ENCODE measurements around the gene RPS16. TPM values are rescaled to one million over a fixed set of nuclear protein-coding genes. Genes with fewer than 3 reads are reported as not detected.

RPS16 gene
- total and polyA plus RNA-seq, 2 experiments from 2014 or later = 63.8 to 409 TPM

- DNase-seq (ENCODE audit: low spot score) = peak; percentile 93
- Histone ChIP-seq H3K79me2 (peaks cover 16% of the 10 kb centered on the region), H3K36me3 (replicated peaks; ENCODE audit: insufficient read depth, low read depth) (no peaks in the 10 kb centered on the region), H3K9me3 (ENCODE audit: low read depth) (no peaks in the 10 kb centered on the region), H3K27ac (peak overlapping the region; percentile 100), H3K4me1 (ENCODE audit: insufficient read depth) (peaks cover 55% of the 10 kb centered on the region), H3K4me3 (no peak overlapping the region), H3K9me2 (replicated peaks; ENCODE audit: insufficient read depth) (no peaks in the 10 kb centered on the region), H2AFZ (no peak overlapping the region), H3K27me3 (no peaks in the 10 kb centered on the region), H4K20me1 (ENCODE audit: insufficient read depth, poor library complexity, severe bottlenecking) (peaks cover under 1% of the 10 kb centered on the region), H3K4me2 (peak overlapping the region; percentile 87)
- 42% methylated on average over 25 of the region's 25 CpGs for WGBS (ENCODE audit: low lambda C conversion rate, missing lambda C conversion rate)
- TF ChIP-seq EZH2 (IDR thresholded peaks at IDR 0.05; ENCODE audit: borderline replicate concordance) (no peak), EZH2phosphoT487 (IDR thresholded peaks at IDR 0.05; ENCODE audit: low read depth, severe bottlenecking, unreplicated experiment) (no peak)
- TF ChIP-seq, protein P1, sequence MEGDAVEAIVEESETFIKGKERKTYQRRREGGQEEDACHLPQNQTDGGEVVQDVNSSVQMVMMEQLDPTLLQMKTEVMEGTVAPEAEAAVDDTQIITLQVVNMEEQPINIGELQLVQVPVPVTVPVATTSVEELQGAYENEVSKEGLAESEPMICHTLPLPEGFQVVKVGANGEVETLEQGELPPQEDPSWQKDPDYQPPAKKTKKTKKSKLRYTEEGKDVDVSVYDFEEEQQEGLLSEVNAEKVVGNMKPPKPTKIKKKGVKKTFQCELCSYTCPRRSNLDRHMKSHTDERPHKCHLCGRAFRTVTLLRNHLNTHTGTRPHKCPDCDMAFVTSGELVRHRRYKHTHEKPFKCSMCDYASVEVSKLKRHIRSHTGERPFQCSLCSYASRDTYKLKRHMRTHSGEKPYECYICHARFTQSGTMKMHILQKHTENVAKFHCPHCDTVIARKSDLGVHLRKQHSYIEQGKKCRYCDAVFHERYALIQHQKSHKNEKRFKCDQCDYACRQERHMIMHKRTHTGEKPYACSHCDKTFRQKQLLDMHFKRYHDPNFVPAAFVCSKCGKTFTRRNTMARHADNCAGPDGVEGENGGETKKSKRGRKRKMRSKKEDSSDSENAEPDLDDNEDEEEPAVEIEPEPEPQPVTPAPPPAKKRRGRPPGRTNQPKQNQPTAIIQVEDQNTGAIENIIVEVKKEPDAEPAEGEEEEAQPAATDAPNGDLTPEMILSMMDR (IDR thresholded peaks at IDR 0.05; ENCODE audit: poor library complexity) = no peak
These were observed 34.0 kb downstream of the RPS16 start for GRCh38 chr19:39401549-39402345.

DNA sequence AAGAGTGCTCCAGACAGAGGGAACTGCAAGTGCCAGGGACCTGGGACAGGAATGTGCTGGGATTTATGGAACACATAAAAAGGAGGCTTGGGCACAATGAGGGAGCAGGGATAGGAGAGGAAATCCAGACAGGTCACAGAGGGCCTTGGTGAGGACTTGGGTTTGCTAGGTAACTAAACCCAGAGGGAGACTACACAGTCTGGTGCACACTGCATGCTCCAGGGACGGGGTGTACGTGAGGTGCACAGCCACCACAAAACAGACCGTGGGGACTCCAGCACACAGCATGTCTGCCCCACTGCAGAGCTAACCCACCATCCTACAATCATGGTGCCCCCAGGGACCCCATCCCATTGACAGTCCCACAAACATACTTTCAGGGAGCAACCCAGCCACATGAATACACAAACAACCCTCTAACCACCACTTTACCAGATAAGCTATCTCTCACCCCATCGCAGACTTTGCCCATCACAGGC, 34.6 kb downstream of the RPS16 start:
- Histone ChIP-seq H2AFZ (no peak overlapping the region), H3K4me1 (ENCODE audit: insufficient read depth) (peaks cover 54% of the 10 kb centered on the region), H3K9me3 (ENCODE audit: low read depth) (no peaks in the 10 kb centered on the region), H3K4me2 (peak overlapping the region; percentile 57), H3K79me2 (peaks cover 15% of the 10 kb centered on the region), H3K9me2 (replicated peaks; ENCODE audit: insufficient read depth) (no peaks in the 10 kb centered on the region), H3K27me3 (no peaks in the 10 kb centered on the region), H3K36me3 (replicated peaks; ENCODE audit: insufficient read depth, low read depth) (no peaks in the 10 kb centered on the region), H3K27ac (peak overlapping the region; percentile 100), H3K4me3 (no peak overlapping the region), H4K20me1 (ENCODE audit: insufficient read depth, poor library complexity, severe bottlenecking) (no peaks in the 10 kb centered on the region)
- TF ChIP-seq EZH2phosphoT487 (IDR thresholded peaks at IDR 0.05; ENCODE audit: low read depth, severe bottlenecking, unreplicated experiment) (no peak), EZH2 (IDR thresholded peaks at IDR 0.05; ENCODE audit: borderline replicate concordance) (no peak)
- TF ChIP-seq, protein P1 (IDR thresholded peaks at IDR 0.05; ENCODE audit: poor library complexity) = no peak
- peak; percentile 33 for DNase-seq (ENCODE audit: low spot score)
- WGBS (ENCODE audit: low lambda C conversion rate, missing lambda C conversion rate) = 35% methylated on average over 4 of the region's 4 CpGs

DNA sequence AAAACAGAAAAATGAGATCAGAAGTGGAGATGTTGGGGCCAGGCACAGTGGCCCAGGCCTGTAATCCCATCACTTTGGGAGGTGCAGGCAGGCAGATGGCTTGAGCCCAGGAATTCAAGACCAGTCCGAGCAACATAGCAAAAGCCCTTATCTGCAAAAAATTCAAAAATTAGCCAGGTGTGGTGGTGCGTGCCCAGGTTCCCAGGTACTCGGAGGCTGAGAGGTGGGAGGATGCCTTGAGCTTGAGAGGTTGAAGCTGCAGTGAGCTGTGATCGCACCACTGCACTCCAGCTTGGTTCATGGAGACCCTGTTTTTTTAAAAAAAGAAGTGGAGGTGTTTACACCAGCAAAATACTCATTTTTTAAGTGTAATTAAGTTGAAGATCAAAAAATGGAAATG, 35.7 kb downstream of the RPS16 start:
- no peaks in the 10 kb centered on the region for H3K27me3 ChIP-seq
- peak overlapping the region; percentile 100 for H3K27ac ChIP-seq
- peaks cover 45% of the 10 kb centered on the region for H3K4me1 ChIP-seq (ENCODE audit: insufficient read depth)
- H3K4me2 ChIP-seq = no peak overlapping the region
- 89% methylated on average over 4 of the region's 4 CpGs for WGBS (ENCODE audit: low lambda C conversion rate, missing lambda C conversion rate)
- DNase-seq (ENCODE audit: low spot score) = no peak
- peaks cover 5% of the 10 kb centered on the region for H3K79me2 ChIP-seq
- no peak overlapping the region for H3K4me3 ChIP-seq
- no peak overlapping the region for H2AFZ ChIP-seq
- TF ChIP-seq, protein P1 (IDR thresholded peaks at IDR 0.05; ENCODE audit: poor library complexity) = no peak
- no peak for TF ChIP-seq EZH2phosphoT487 (IDR thresholded peaks at IDR 0.05; ENCODE audit: low read depth, severe bottlenecking, unreplicated experiment)
- no peak for TF ChIP-seq EZH2 (IDR thresholded peaks at IDR 0.05; ENCODE audit: borderline replicate concordance)
- H3K9me3 ChIP-seq (ENCODE audit: low read depth) = no peaks in the 10 kb centered on the region
- H3K9me2 ChIP-seq (replicated peaks; ENCODE audit: insufficient read depth) = no peaks in the 10 kb centered on the region
- H3K36me3 ChIP-seq (replicated peaks; ENCODE audit: insufficient read depth, low read depth) = no peaks in the 10 kb centered on the region
- no peaks in the 10 kb centered on the region for H4K20me1 ChIP-seq (ENCODE audit: insufficient read depth, poor library complexity, severe bottlenecking)

All from hepatocyte (in vitro differentiated cells).